ENCODE data around the gene ZBTB46.

Gene ZBTB46

GRCh38 chr20:63759377-63759901 lies 71.6 kb downstream of the ZBTB46 start (continued):
- TF ChIP-seq ZNF19 (tag by site-specific recombination; IDR thresholded peaks at IDR 0.05; ENCODE audit: low read depth), result no peak

GRCh38 chr20:63758152-63758551 lies 72.9 kb downstream of the ZBTB46 start:
- Histone ChIP-seq H3K36me3 (ENCODE audit: control insufficient read depth in 2 of 2, insufficient read depth in 1 of 2, low read length in 2 of 2) (no peaks in the 10 kb centered on the region), H3K4me3 (ENCODE audit: low read depth, low read length) (no peak overlapping the region), H3K9me3 (ENCODE audit: control insufficient read depth, insufficient read depth, low read depth, low read length) (no peaks in the 10 kb centered on the region), H3K4me1 (ENCODE audit: control insufficient read depth, insufficient read depth, low read length) (no peaks in the 10 kb centered on the region), H3K27ac (ENCODE audit: extremely low read depth, low read depth, low read length) (no peak overlapping the region)
- CTCF ChIA-PET, result no interaction called here
- POLR2A ChIA-PET, result no interaction called here
- TF ChIP-seq KLF17 (tag by site-specific recombination; IDR thresholded peaks at IDR 0.05), result peak; percentile 54; the same call in 1 of the 2 replicates
- TF ChIP-seq SCRT2 (tag by site-specific recombination; IDR thresholded peaks at IDR 0.05), result no peak

- no peaks in the 10 kb centered on the region for H3K9me3 ChIP-seq (ENCODE audit: control insufficient read depth, insufficient read depth, low read depth, low read length)
- ChIA-PET CTCF (no interaction called here), POLR2A (no interaction called here)
- H3K4me1 ChIP-seq (ENCODE audit: control insufficient read depth, insufficient read depth, low read length), result no peaks in the 10 kb centered on the region
- H3K4me3 ChIP-seq (ENCODE audit: low read depth, low read length), result no peak overlapping the region
- H3K27ac ChIP-seq (ENCODE audit: extremely low read depth, low read depth, low read length), result no peak overlapping the region
- no peaks in the 10 kb centered on the region for H3K36me3 ChIP-seq (ENCODE audit: control insufficient read depth in 2 of 2, insufficient read depth in 1 of 2, low read length in 2 of 2)
- TF ChIP-seq ZNF280D (tag by site-specific recombination; IDR thresholded peaks at IDR 0.05), result no peak
- TF ChIP-seq ZNF174 (tag by site-specific recombination; IDR thresholded peaks at IDR 0.05), result no peak
- TF ChIP-seq INSM2 (tag by site-specific recombination; IDR thresholded peaks at IDR 0.05), result no peak
- TF ChIP-seq ZNF558 (tag by site-specific recombination; IDR thresholded peaks at IDR 0.05), result no peak
- no peak for TF ChIP-seq ZNF837 (tag by site-specific recombination; IDR thresholded peaks at IDR 0.05)
- no peak for TF ChIP-seq ZXDB (tag by site-specific recombination; IDR thresholded peaks at IDR 0.05)
- no peak for TF ChIP-seq ZNF157 (tag by site-specific recombination; IDR thresholded peaks at IDR 0.05)
- no peak for TF ChIP-seq ZBTB10 (tag by site-specific recombination; IDR thresholded peaks at IDR 0.05)
- TF ChIP-seq ZNF664 (tag by site-specific recombination; IDR thresholded peaks at IDR 0.05), result no peak
- no peak for TF ChIP-seq ZNF366 (tag by site-specific recombination; conservative IDR thresholded peaks at IDR 0.05)
- TF ChIP-seq ZBTB17 (tag by site-specific recombination; IDR thresholded peaks at IDR 0.05), result no peak
- TF ChIP-seq ZBTB11 (tag by site-specific recombination; conservative IDR thresholded peaks at IDR 0.05; ENCODE audit: low read depth), result no peak
- no peak for TF ChIP-seq KLF8 (tag by site-specific recombination; IDR thresholded peaks at IDR 0.05)
- no peak for TF ChIP-seq ZNF292 (tag by site-specific recombination; IDR thresholded peaks at IDR 0.05; ENCODE audit: borderline replicate concordance, low read depth)
- no peak for TF ChIP-seq ZNF239 (tag by site-specific recombination; IDR thresholded peaks at IDR 0.05)
- no peak for TF ChIP-seq ZNF24 (tag by site-specific recombination; IDR thresholded peaks at IDR 0.05)
- TF ChIP-seq CTCF (tag by site-specific recombination; IDR thresholded peaks at IDR 0.05), result no peak
These were observed 74.4 kb downstream of the ZBTB46 start for GRCh38 chr20:63756648-63756991.
